Heart left ventricle (tissue), 13 donors: ENCODE measurements around the gene ACAA2.
"Not testable (repeated sequence)": the region's sequence is repeated elsewhere in the genome, so short reads cannot be mapped to it uniquely, and the experiment has no call there.

Source experiments
- POLR2A ChIP-seq, 2 donors: fragments of 450-650 bp; IDR thresholded peaks; one replicate each; pipeline ENCODE4 v1.6.1; 2017; ENCODE audit warnings: antibody characterized with exemption in 2 of 2, mild to moderate bottlenecking in 2 of 2, moderate library complexity in 2 of 2
- TF ChIP-seq, protein P1 (sequence below), 12 donors: fragments of 200-600 bp; sonication (generic) in 4 of 12; IDR thresholded peaks; one replicate each; pipeline versions ENCODE4 v1.5.0 to v1.8.0; 2018 to 2022; ENCODE audit warnings: antibody characterized with exemption in 12 of 12, mild to moderate bottlenecking in 5 of 12
- donor health status: ischemic (EF 13 %, LVEDD 7.1; RV severe dilation, severe dysfunction).
- donor health status: DM: no; HTN: yes; CAD: no.
- donor health status: DM: no; HTN: no; CAD: no.
- donor health status: ischemic (EF 25% LVEDD 6.9; RV normal size, moderate dysfunction).
- donor health status: ischemic (EF 25% LVEDD 5.7; RV mildly dilated, moderate dysfunction).
- donor health status: ischemic (EF 35%, LVEDD 5.7; RV mildly dilated, moderate dysfunction).
- donor health status: nonischemic (EF 11% LVEDD 7.7; RV severe dilation, severe dysfunction).
- donor health status: DM: yes; HTN: yes; CAD: no.
- donor health status: PGD.
- donor health status: ischemic (EF 29% LVEDD 5.4; RV normal size, mild dysfunction).
- donor health status: nonischemic (EF 23%, LVEDD 6.1; RV moderate dilation, normal function).

GRCh38 chr18:49789560-49790134 is 23.7 kb downstream of the ACAA2 start:
- TF ChIP-seq POLR2A (IDR thresholded peaks at IDR 0.05), result not testable (repeated sequence)
- TF ChIP-seq, protein P1, sequence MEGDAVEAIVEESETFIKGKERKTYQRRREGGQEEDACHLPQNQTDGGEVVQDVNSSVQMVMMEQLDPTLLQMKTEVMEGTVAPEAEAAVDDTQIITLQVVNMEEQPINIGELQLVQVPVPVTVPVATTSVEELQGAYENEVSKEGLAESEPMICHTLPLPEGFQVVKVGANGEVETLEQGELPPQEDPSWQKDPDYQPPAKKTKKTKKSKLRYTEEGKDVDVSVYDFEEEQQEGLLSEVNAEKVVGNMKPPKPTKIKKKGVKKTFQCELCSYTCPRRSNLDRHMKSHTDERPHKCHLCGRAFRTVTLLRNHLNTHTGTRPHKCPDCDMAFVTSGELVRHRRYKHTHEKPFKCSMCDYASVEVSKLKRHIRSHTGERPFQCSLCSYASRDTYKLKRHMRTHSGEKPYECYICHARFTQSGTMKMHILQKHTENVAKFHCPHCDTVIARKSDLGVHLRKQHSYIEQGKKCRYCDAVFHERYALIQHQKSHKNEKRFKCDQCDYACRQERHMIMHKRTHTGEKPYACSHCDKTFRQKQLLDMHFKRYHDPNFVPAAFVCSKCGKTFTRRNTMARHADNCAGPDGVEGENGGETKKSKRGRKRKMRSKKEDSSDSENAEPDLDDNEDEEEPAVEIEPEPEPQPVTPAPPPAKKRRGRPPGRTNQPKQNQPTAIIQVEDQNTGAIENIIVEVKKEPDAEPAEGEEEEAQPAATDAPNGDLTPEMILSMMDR (IDR thresholded peaks at IDR 0.05), result not testable (repeated sequence)
